HFF-Myc (cell line): ENCODE data around the gene BBS4.

ENCODE experiments used
- DNase-seq: peaks from one replicate; pipeline ENCODE4 v3.0.0-alpha.2; 2011; ENCODE audit warnings: low read depth; ENCODE audit errors: extremely low read depth
- H3K4me3 ChIP-seq: replicated peaks from 2 replicates; pipeline ENCODE4 v1.5.1; 2011; ENCODE audit warnings: low read depth, mild to moderate bottlenecking, control low read depth, low read length
- CTCF ChIP-seq: IDR thresholded peaks from 2 replicates; pipeline ENCODE4 v1.5.1; 2012; ENCODE audit warnings: mild to moderate bottlenecking, low read depth, low read length, control low read depth; ENCODE audit errors: missing control alignments

BBS4 gene

GRCh38 chr15:72766780-72767179, 80.8 kb downstream of the BBS4 start:
- no peak overlapping the region for H3K4me3 ChIP-seq
- no peak for TF ChIP-seq CTCF
- no peak for DNase-seq

- no peak overlapping the region for H3K4me3 ChIP-seq
- TF ChIP-seq CTCF = peak; percentile 9
- DNase-seq = no peak
Observed at GRCh38 chr15:72770673-72771328, 84.8 kb downstream of the BBS4 start.

GRCh38 chr15:72771329-72771725, 85.3 kb downstream of the BBS4 start:
- no peak for TF ChIP-seq CTCF
- H3K4me3 ChIP-seq = no peak overlapping the region
- DNase-seq = no peak

- H3K4me3 ChIP-seq = no peak overlapping the region
- no peak for DNase-seq
- TF ChIP-seq CTCF = no peak
Observed at GRCh38 chr15:72774696-72775383, 88.8 kb downstream of the BBS4 start.

- no peak for DNase-seq
- no peak for TF ChIP-seq CTCF
- no peak overlapping the region for H3K4me3 ChIP-seq
Observed at GRCh38 chr15:72778796-72779195, 92.8 kb downstream of the BBS4 start.

DNA sequence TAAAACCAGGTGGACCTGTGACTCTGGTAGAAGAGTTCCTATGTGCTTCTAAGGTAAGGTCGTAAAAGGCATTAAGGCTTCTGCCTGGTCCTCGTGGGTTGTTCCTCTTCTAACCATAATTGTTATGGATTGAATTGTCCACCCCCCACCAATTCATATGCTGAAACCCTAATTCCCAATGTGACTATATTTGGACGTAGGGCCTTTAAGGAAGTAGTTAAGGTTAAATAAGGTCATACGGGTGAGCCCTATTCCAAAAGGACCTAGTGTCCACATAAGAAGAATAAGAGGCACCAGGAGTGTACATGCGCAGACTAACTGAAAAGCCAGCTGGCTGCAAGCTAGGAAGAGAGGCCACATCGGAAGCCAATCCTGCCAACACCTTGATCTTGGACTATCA, 95.6 kb downstream of the BBS4 start:
- no peak for TF ChIP-seq CTCF
- peak overlapping the region; percentile 94 for H3K4me3 ChIP-seq
- no peak for DNase-seq
